ENCODE data around the gene YARS1.

YARS1 gene

GRCh38 chr1:32765570-32766327 lies 51.4 kb downstream of the YARS1 start:
- no peak for DNase-seq (ENCODE audit: low read depth in 2 of 2, low spot score in 1 of 2)

GRCh38 chr1:32764826-32765569 lies 52.2 kb downstream of the YARS1 start:
- no peak for DNase-seq (ENCODE audit: low read depth in 2 of 2, low spot score in 1 of 2)

GRCh38 chr1:32763221-32763620 lies 53.9 kb downstream of the YARS1 start:
- no peak for DNase-seq (ENCODE audit: low read depth in 2 of 2, low spot score in 1 of 2)

- no peak for DNase-seq (ENCODE audit: low read depth in 2 of 2, low spot score in 1 of 2)
Observed at GRCh38 chr1:32761936-32762335, 55.2 kb downstream of the YARS1 start.

GRCh38 chr1:32761253-32761877 lies 55.8 kb downstream of the YARS1 start:
- DNase-seq (ENCODE audit: low read depth in 2 of 2, low spot score in 1 of 2) = no peak

- no peak for DNase-seq (ENCODE audit: low read depth in 2 of 2, low spot score in 1 of 2)
Observed at GRCh38 chr1:32759997-32760623, 57.0 kb downstream of the YARS1 start.

GRCh38 chr1:32759521-32759981 lies 57.6 kb downstream of the YARS1 start:
- no peak for DNase-seq (ENCODE audit: low read depth in 2 of 2, low spot score in 1 of 2)

- DNase-seq (ENCODE audit: low read depth in 2 of 2, low spot score in 1 of 2) = no peak
Observed at GRCh38 chr1:32758795-32759430, 58.2 kb downstream of the YARS1 start.

- no peak for DNase-seq (ENCODE audit: low read depth in 2 of 2, low spot score in 1 of 2)
Observed at GRCh38 chr1:32758177-32758794, 58.9 kb downstream of the YARS1 start.

GRCh38 chr1:32757213-32757895 lies 59.8 kb downstream of the YARS1 start:
- no peak for DNase-seq (ENCODE audit: low read depth in 2 of 2, low spot score in 1 of 2)

GRCh38 chr1:32755810-32756159 lies 61.4 kb downstream of the YARS1 start:
- no peak for DNase-seq (ENCODE audit: low read depth in 2 of 2, low spot score in 1 of 2)

- no peak for DNase-seq (ENCODE audit: low read depth in 2 of 2, low spot score in 1 of 2)
Observed at GRCh38 chr1:32755098-32755809, 61.9 kb downstream of the YARS1 start.

GRCh38 chr1:32754317-32755097 lies 62.7 kb downstream of the YARS1 start:
- peak; percentile 8 to 41 for DNase-seq (ENCODE audit: low read depth in 2 of 2, low spot score in 1 of 2)

- peak in 1 of 2 donors; percentile 8 for DNase-seq (ENCODE audit: low read depth in 2 of 2, low spot score in 1 of 2)
Observed at GRCh38 chr1:32753532-32754316, 63.4 kb downstream of the YARS1 start.

GRCh38 chr1:32749771-32750170 lies 67.4 kb downstream of the YARS1 start:
- no peak for DNase-seq (ENCODE audit: low read depth in 2 of 2, low spot score in 1 of 2)

GRCh38 chr1:32749332-32749731 lies 67.8 kb downstream of the YARS1 start:
- no peak for DNase-seq (ENCODE audit: low read depth in 2 of 2, low spot score in 1 of 2)

- DNase-seq (ENCODE audit: low read depth in 2 of 2, low spot score in 1 of 2) = no peak
Observed at GRCh38 chr1:32748926-32749325, 68.2 kb downstream of the YARS1 start.

- no peak for DNase-seq (ENCODE audit: low read depth in 2 of 2, low spot score in 1 of 2)
Observed at GRCh38 chr1:32748348-32748747, 68.8 kb downstream of the YARS1 start.

Measured in stimulated activated CD8-positive, alpha-beta memory T cell treated with anti-CD3 and anti-CD28 coated beads, Interleukin-4, amount 100 ng/mL, for 4 hours (primary cell).